K562 (cell line): ENCODE measurements around the gene MS4A4E. TPM values are rescaled to one million over a fixed set of nuclear protein-coding genes. Genes with fewer than 3 reads are reported as not detected.

Experiments
- ATAC-seq: fragments of 200-7000 bp; cut with Tn5 transposase; 3 replicates; pipeline ENCODE4 v1.9.1; 2020; ENCODE audit warnings: moderate library complexity
- BruUV-seq: library from RNA; stranded (reverse); fragments of 400-500 nt; replicated peaks from 2 replicates; lab custom pipeline; 2021; lab: Mats Ljungman, UMichigan
- CTCF ChIA-PET: fragments of 300-600 bp; formaldehyde crosslinking; extraction: SDS; loops from one replicate; lab custom pipeline; 2021; ENCODE audit warnings: low intra/inter-chr PET ratio; lab: Yijun Ruan, JAX
- POLR2A ChIA-PET: fragments of 300-600, 350-650 bp; sonication (Branson Sonifier 250); formaldehyde crosslinking; extraction: SDS; loops from one replicate; lab custom pipeline; 2021; ENCODE audit warnings: antibody characterized with exemption, inconsistent platforms; lab: Yijun Ruan, JAX
- DNase-seq, 4 experiments: peaks; one replicate each; pipeline versions ENCODE4 v3.0.0 to v3.0.0-alpha.2; 2011 to 2018; ENCODE audit warnings: low spot score in 3 of 4, mixed read lengths in 3 of 4; ENCODE audit errors: extremely low read depth in 1 of 4
- FAIRE-seq: peaks from 2 replicates; lab custom pipeline; 2011; peaks lifted over from hg19 to GRCh38; lab: Jason Lieb, UNC
- H2AFZ ChIP-seq: 2 replicates; pipeline ENCODE4 v1.6.0; 2011; ENCODE audit warnings: low read depth, low read length, control low read depth, inconsistent platforms
- H3K27ac ChIP-seq: fragments of 200-600 bp; 3 replicates; pipeline ENCODE4 v1.8.0; 2011; ENCODE audit warnings: low read depth, mild to moderate bottlenecking, control low read depth, inconsistent platforms, low read length, moderate library complexity, mixed read lengths; ENCODE audit errors: extremely low read depth
- H3K27me3 ChIP-seq, 2 experiments: fragments of 300-600 bp in 1 of 2; 2 replicates in 1 of 2; 3 replicates in 1 of 2; pipeline versions ENCODE4 v1.6.0 to v1.8.0; 2011; ENCODE audit warnings: inconsistent platforms in 2 of 2, low read length in 2 of 2, mild to moderate bottlenecking in 1 of 2, mixed read lengths in 1 of 2, moderate library complexity in 1 of 2; ENCODE audit not compliant: control insufficient read depth in 2 of 2, insufficient read depth in 2 of 2
- H3K36me3 ChIP-seq: fragments of 300-600 bp; 3 replicates; pipeline ENCODE4 v1.8.0; 2011; ENCODE audit warnings: mild to moderate bottlenecking, low read length, inconsistent platforms; ENCODE audit not compliant: control insufficient read depth, insufficient read depth
- H3K4me1 ChIP-seq, 2 experiments: fragments of 200-600 bp in 1 of 2; replicated peaks in 1 of 2; 2 replicates in 1 of 2; 3 replicates in 1 of 2; pipeline versions ENCODE4 v1.5.1 to v1.8.0; 2011; ENCODE audit warnings: inconsistent platforms in 2 of 2, low read length in 2 of 2, mild to moderate bottlenecking in 1 of 2, mixed read lengths in 1 of 2, moderate library complexity in 1 of 2; ENCODE audit not compliant: control insufficient read depth in 2 of 2, insufficient read depth in 2 of 2
- H3K4me2 ChIP-seq: 2 replicates; pipeline ENCODE4 v1.6.1; 2011; ENCODE audit warnings: low read length, control low read depth, inconsistent platforms, mixed read lengths; ENCODE audit not compliant: insufficient read depth
- H3K4me3 ChIP-seq: fragments of 200-600 bp; sonication (generic), shearing (Covaris generic); 2 replicates; pipeline ENCODE4 v1.5.1; 2016; ENCODE audit warnings: control low read depth, inconsistent platforms
- H3K79me2 ChIP-seq: fragments of 200-600 bp; 3 replicates; pipeline ENCODE4 v1.8.0; 2011; ENCODE audit warnings: low read length, inconsistent platforms; ENCODE audit not compliant: control insufficient read depth, insufficient read depth
- H3K9ac ChIP-seq, 2 experiments: 2 replicates each; pipeline versions ENCODE4 v1.6.0 to v1.6.1; 2011; ENCODE audit warnings: low read depth in 2 of 2, low read length in 2 of 2, control low read depth in 1 of 2, inconsistent platforms in 1 of 2, mild to moderate bottlenecking in 1 of 2, mixed read lengths in 1 of 2; ENCODE audit not compliant: insufficient read depth in 1 of 2
- H3K9me1 ChIP-seq: one replicate; pipeline ENCODE4 v1.6.0; 2011; ENCODE audit warnings: inconsistent platforms, mild to moderate bottlenecking, low read length, moderate library complexity; ENCODE audit not compliant: control insufficient read depth, insufficient read depth
- H3K9me3 ChIP-seq: replicated peaks from 2 replicates; pipeline ENCODE4 v1.5.1; 2011; ENCODE audit warnings: low read depth, low read length, inconsistent platforms; ENCODE audit not compliant: control insufficient read depth, insufficient read depth
- H4K20me1 ChIP-seq: replicated peaks from 2 replicates; pipeline ENCODE4 v1.6.1; 2011; ENCODE audit warnings: low read length, inconsistent platforms, mixed read lengths; ENCODE audit not compliant: control insufficient read depth, insufficient read depth
- ATF7 ChIP-seq: fragments of 450-650 bp; IDR thresholded peaks from 2 replicates; pipeline ENCODE4 v1.7.1; 2014; ENCODE audit warnings: mild to moderate bottlenecking, moderate library complexity
- CC2D1A ChIP-seq: fragments of 450-650 bp; IDR thresholded peaks from 2 replicates; pipeline ENCODE4 v1.6.1; 2017; ENCODE audit warnings: mild to moderate bottlenecking
- CHAMP1 ChIP-seq: fragments of 450-650 bp; IDR thresholded peaks from 2 replicates; pipeline ENCODE4 v1.6.1; 2016; ENCODE audit warnings: mild to moderate bottlenecking
- HNRNPUL1 ChIP-seq: fragments of 200-400 bp; formaldehyde crosslinking; IDR thresholded peaks from 2 replicates; pipeline ENCODE4 v1.6.1; 2017; ENCODE audit warnings: low read length
- KDM4B ChIP-seq, 2 experiments: fragments of 450-650 bp in 1 of 2; sonication (generic) in 1 of 2; IDR thresholded peaks; 2 replicates each; pipeline ENCODE4 v1.6.1; 2016 to 2017; ENCODE audit warnings: borderline replicate concordance in 2 of 2, antibody characterized with exemption in 1 of 2, low read depth in 1 of 2, mild to moderate bottlenecking in 1 of 2
- MEIS2 ChIP-seq: fragments of 450-650 bp; IDR thresholded peaks from 2 replicates; pipeline ENCODE4 v1.6.1; 2014; ENCODE audit warnings: mild to moderate bottlenecking; ENCODE audit not compliant: partially characterized antibody
- RCOR1 ChIP-seq, 2 experiments: IDR thresholded peaks; 2 replicates each; pipeline ENCODE4 v1.6.1; 2012; ENCODE audit warnings: low read depth in 2 of 2, low read length in 2 of 2, borderline replicate concordance in 1 of 2, improper control_type of control experiment in 1 of 2
- SRSF9 ChIP-seq: fragments of 200-400 bp; formaldehyde crosslinking; IDR thresholded peaks from 2 replicates; pipeline ENCODE4 v1.6.1; 2017; ENCODE audit warnings: low read depth, low read length, borderline replicate concordance
- TBL1XR1 ChIP-seq, 2 experiments: IDR thresholded peaks; 2 replicates each; pipeline ENCODE4 v1.6.1; 2012; ENCODE audit warnings: improper control_type of control experiment in 2 of 2, low read length in 2 of 2, mild to moderate bottlenecking in 1 of 2
- ZBTB11 ChIP-seq, 3 experiments: fragments of 200-800 bp in 1 of 3; fragments of 250-450 bp in 1 of 3; fragments of 450-650 bp in 1 of 3; sonication (Bioruptor Pico) in 1 of 3; sonication (Bioruptor generic) in 1 of 3; formaldehyde crosslinking in 1 of 3; IDR thresholded peaks; 2 replicates each; pipeline versions ENCODE4 v1.6.1 to v1.8.0; 2016 to 2022; ENCODE audit warnings: mild to moderate bottlenecking in 2 of 3, missing genetic modification characterization in 2 of 3, missing compliant biosample characterization in 1 of 3, moderate library complexity in 1 of 3
- ZNF143 ChIP-seq: sonication (generic); formaldehyde crosslinking; IDR thresholded peaks from 2 replicates; pipeline ENCODE4 v1.9.0; 2022; ENCODE audit warnings: mild to moderate bottlenecking, missing genetic modification reagents
- WGBS: fragments of 100-300 bp; shearing (Covaris generic); methylation state at CpG from one replicate; pipeline ENCODE4 v1.1.6; 2016; ENCODE audit warnings: low coverage, mixed read lengths; ENCODE audit not compliant: insufficient coverage; ENCODE audit errors: missing lambda C conversion rate; 5-methylcytosine and 5-hydroxymethylcytosine counted together
- in situ Hi-C: fragments of 300-500 bp; cut with MboI; formaldehyde crosslinking; loops from 4 replicates; pipeline ENCODE4 v1.15.0; 2018; ENCODE audit warnings: inconsistent platforms, mixed read lengths
- intact Hi-C: fragments of 100-400 bp; cut with micrococcal nuclease; formaldehyde crosslinking; loops from 2 replicates; pipeline ENCODE4 v1.14.2; 2022
- polyA plus RNA-seq, 8 experiments: library from polyadenylated mRNA; depleted of rRNA in 4 of 8; stranded (reverse) in 5 of 8; unstranded in 3 of 8; fragments of >200 nt; fragmentation: Nextera tagmentation in 2 of 8; fragmentation: Illumina TruSeq in 1 of 8; extraction: Ambion mirVana in 2 of 8; extraction: Trizol in 1 of 8; gene quantifications; 2 replicates each; pipeline versions ENCODE4 v1.2.1 to v1.2.3, GENCODE V29; 2011 to 2014; ENCODE audit warnings: inconsistent platforms in 1 of 8, missing spikeins in 1 of 8
- total RNA-seq, 7 experiments: library from RNA; depleted of rRNA in 6 of 7; stranded (reverse); fragments of >200 nt in 6 of 7; fragmentation: Illumina TruSeq in 2 of 7; extraction: Trizol in 2 of 7; gene quantifications; 2 replicates each; pipeline versions ENCODE4 v1.2.1 to v1.2.3, GENCODE V29; 2011 to 2021; ENCODE audit warnings: low replicate concordance in 1 of 7
- TF ChIP-seq, protein P1 (sequence below): fragments of 200-800 bp; sonication (Bioruptor generic); IDR thresholded peaks from 2 replicates; pipeline ENCODE4 v1.6.1; 2017; ENCODE audit warnings: missing genetic modification characterization, missing compliant biosample characterization

MS4A4E gene
- total and polyA plus RNA-seq, 9 of the 15 experiments (the other 6 are each of a cell fraction or from before 2014, with no cell fraction given), result 0.11 to 0.81 (median 0.36) TPM; not detected in 2

- H3K4me1 ChIP-seq, result peaks cover 3 to 27% of the 10 kb centered on the region in 2 experiments; a peak in 3 of 5 replicates
- H3K79me2 ChIP-seq, result no peaks in the 10 kb centered on the region
- ChIA-PET POLR2A (interaction anchor here (0.6 to 1.2 kb wide), 2 partner anchors 9 to 1160 kb away, joined by 3 to 4 read pairs; no protein-coding TSS in a partner anchor), CTCF (no interaction called here)
- H3K36me3 ChIP-seq, result no peaks in the 10 kb centered on the region; the same call in 2 of the 3 replicates
- peaks cover 15% of the 10 kb centered on the region for H3K9me3 ChIP-seq
- 29% methylated on average over 1 of the region's 1 CpG for WGBS
- intact Hi-C loops (loop anchor here (5.0 to 10.0 kb wide), 3 partner anchors 129 to 382 kb away; partner anchors contain the start of gene MRPL16), in situ Hi-C loops (no loop called here)
- ATAC-seq (peak; percentile 92), FAIRE-seq (peak; percentile 75), DNase-seq (peak; percentile 48 to 75 (median 52))
- H3K27ac ChIP-seq, result peak overlapping the region; percentile 84
- BruUV-seq, result no TSS peak
- H2AFZ ChIP-seq, result peak overlapping the region; percentile 86
- H3K4me2 ChIP-seq, result 0 out of 2 replicates have a peak overlapping the region, but pooled peaks have one; percentile 55
- no peak overlapping the region for H3K4me3 ChIP-seq
- H4K20me1 ChIP-seq, result no peaks in the 10 kb centered on the region
- no peaks in the 10 kb centered on the region for H3K9me1 ChIP-seq
- no peaks in the 10 kb centered on the region for H3K27me3 ChIP-seq
- peak overlapping the region in 1 of 2 experiments; percentile 37; a peak in 2 of 4 replicates for H3K9ac ChIP-seq
- TF ChIP-seq ATF7 (peak; percentile 86), KDM4B (IDR thresholded peaks at IDR 0.05; ENCODE audit: borderline replicate concordance in 2 of 2, low read depth in 1 of 2) (peak in 1 of 2 experiments; percentile 43; a peak in 1 of 4 replicates), CC2D1A (peak; percentile 56), SRSF9 (no peak), CHAMP1 (peak; percentile 66; the same call in 1 of the 2 replicates), ZNF143 (CRISPR knock-in tag) (no peak), MEIS2 (peak; percentile 65), HNRNPUL1 (no peak), RCOR1 (IDR thresholded peaks at IDR 0.05; ENCODE audit: borderline replicate concordance in 1 of 2, low read depth in 2 of 2, low read length in 2 of 2) (peak in 1 of 2 experiments; percentile 22; a peak in 1 of 4 replicates), TBL1XR1 (IDR thresholded peaks at IDR 0.05; ENCODE audit: low read length in 2 of 2) (0 out of 4 replicates have a peak, but pooled peaks of 1 of the 2 experiments have one; percentile 23), ZBTB11 (CRISPR knock-in tag; IDR thresholded peaks at IDR 0.05) (peak in 1 of 3 experiments; percentile 65; a peak in 1 of 6 replicates)
- TF ChIP-seq, protein P1, sequence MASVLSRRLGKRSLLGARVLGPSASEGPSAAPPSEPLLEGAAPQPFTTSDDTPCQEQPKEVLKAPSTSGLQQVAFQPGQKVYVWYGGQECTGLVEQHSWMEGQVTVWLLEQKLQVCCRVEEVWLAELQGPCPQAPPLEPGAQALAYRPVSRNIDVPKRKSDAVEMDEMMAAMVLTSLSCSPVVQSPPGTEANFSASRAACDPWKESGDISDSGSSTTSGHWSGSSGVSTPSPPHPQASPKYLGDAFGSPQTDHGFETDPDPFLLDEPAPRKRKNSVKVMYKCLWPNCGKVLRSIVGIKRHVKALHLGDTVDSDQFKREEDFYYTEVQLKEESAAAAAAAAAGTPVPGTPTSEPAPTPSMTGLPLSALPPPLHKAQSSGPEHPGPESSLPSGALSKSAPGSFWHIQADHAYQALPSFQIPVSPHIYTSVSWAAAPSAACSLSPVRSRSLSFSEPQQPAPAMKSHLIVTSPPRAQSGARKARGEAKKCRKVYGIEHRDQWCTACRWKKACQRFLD (CRISPR knock-in tag), result 0 out of 2 replicates have a peak, but pooled peaks have one; percentile 56
Observed at GRCh38 chr11:60193687-60194433, 49.1 kb downstream of the MS4A4E start.
